K562 (cell line): Measurements from ENCODE around the gene UNC5B. TPM values are rescaled to one million over a fixed set of nuclear protein-coding genes. Genes with fewer than 3 reads are reported as not detected.

ENCODE experiments used
- BRCA1 ChIP-seq, 2 experiments: fragments of 450-650 bp in 1 of 2; sonication (generic) in 1 of 2; formaldehyde crosslinking in 1 of 2; IDR thresholded peaks; 2 replicates each; pipeline versions ENCODE4 v1.5.0 to v1.6.1; 2017 to 2020; ENCODE audit warnings: mild to moderate bottlenecking in 1 of 2, missing genetic modification reagents in 1 of 2
- CBX1 ChIP-seq: sonication (generic); IDR thresholded peaks from 2 replicates; pipeline ENCODE4 v1.6.1; 2016; ENCODE audit warnings: antibody characterized with exemption, low read depth, mild to moderate bottlenecking
- CHD4 ChIP-seq: fragments of 200-600 bp; sonication (generic); IDR thresholded peaks from 3 replicates; pipeline ENCODE4 v1.6.1; 2012; ENCODE audit warnings: low read depth, mild to moderate bottlenecking, mixed read lengths, low read length, inconsistent platforms; ENCODE audit not compliant: insufficient read depth, insufficient replicate concordance, poor library complexity, severe bottlenecking
- GATA2 ChIP-seq: sonication (generic); formaldehyde crosslinking; IDR thresholded peaks from 2 replicates; pipeline ENCODE4 v1.4.0; 2020; ENCODE audit warnings: mild to moderate bottlenecking, missing genetic modification reagents
- PRDM10 ChIP-seq: fragments of 450-650 bp; IDR thresholded peaks from 2 replicates; pipeline ENCODE4 v1.6.1; 2018; ENCODE audit not compliant: partially characterized antibody
- RBM25 ChIP-seq: fragments of 200-400 bp; formaldehyde crosslinking; IDR thresholded peaks from 2 replicates; pipeline ENCODE4 v1.6.1; 2018; ENCODE audit warnings: low read length, low read depth, moderate library complexity; ENCODE audit not compliant: severe bottlenecking
- RREB1 ChIP-seq: fragments of 250-450 bp; sonication (Bioruptor Pico); IDR thresholded peaks from 2 replicates; pipeline ENCODE4 v1.4.0; 2020
- VEZF1 ChIP-seq: fragments of 200-800 bp; sonication (Bioruptor generic); IDR thresholded peaks from 2 replicates; pipeline ENCODE4 v1.6.1; 2017; ENCODE audit warnings: missing genetic modification characterization, missing compliant biosample characterization
- XRCC5 ChIP-seq: fragments of 200-400 bp; formaldehyde crosslinking; IDR thresholded peaks from 2 replicates; pipeline ENCODE4 v1.6.1; 2017; ENCODE audit warnings: low read depth, mild to moderate bottlenecking, low read length
- polyA plus RNA-seq, 8 experiments: library from polyadenylated mRNA; depleted of rRNA in 4 of 8; stranded (reverse) in 5 of 8; unstranded in 3 of 8; fragments of >200 nt; fragmentation: Nextera tagmentation in 2 of 8; fragmentation: Illumina TruSeq in 1 of 8; extraction: Ambion mirVana in 2 of 8; extraction: Trizol in 1 of 8; gene quantifications; 2 replicates each; pipeline versions ENCODE4 v1.2.1 to v1.2.3, GENCODE V29; 2011 to 2014; ENCODE audit warnings: inconsistent platforms in 1 of 8, missing spikeins in 1 of 8
- total RNA-seq, 7 experiments: library from RNA; depleted of rRNA in 6 of 7; stranded (reverse); fragments of >200 nt in 6 of 7; fragmentation: Illumina TruSeq in 2 of 7; extraction: Trizol in 2 of 7; gene quantifications; 2 replicates each; pipeline versions ENCODE4 v1.2.1 to v1.2.3, GENCODE V29; 2011 to 2021; ENCODE audit warnings: low replicate concordance in 1 of 7

The UNC5B gene
- total and polyA plus RNA-seq, 9 of the 15 experiments (the other 6 are each of a cell fraction or from before 2014, with no cell fraction given), result 0.10 to 8.4 (median 2.1) TPM

GRCh38 chr10:71241114-71241829, 28.9 kb downstream of the UNC5B start (continued):
- TF ChIP-seq PRDM10 (no peak), BRCA1 (IDR thresholded peaks at IDR 0.05) (no peak), BRCA1 (CRISPR knock-in tag; IDR thresholded peaks at IDR 0.05) (0 out of 2 replicates have a peak, but pooled peaks have one; percentile 38), VEZF1 (CRISPR knock-in tag) (peak; percentile 59), CBX1 (peak; percentile 62; the same call in 1 of the 2 replicates), XRCC5 (no peak), RREB1 (no peak), RBM25 (peak; percentile 96), GATA2 (CRISPR knock-in tag) (peak; percentile 59; the same call in 1 of the 2 replicates), CHD4 (peak; percentile 44)
